Stimulated activated CD8-positive, alpha-beta memory T cell treated with anti-CD3 and anti-CD28 coated beads, Interleukin-4, amount 100 ng/mL, for 4 hours (primary cell): ENCODE data around the gene NOC2L.

ENCODE experiments used
- DNase-seq, 2 donors: peaks; one replicate each; pipeline ENCODE4 v3.0.0-alpha.2; 2020; ENCODE audit warnings: low read depth in 2 of 2, low spot score in 1 of 2

The NOC2L gene

DNA sequence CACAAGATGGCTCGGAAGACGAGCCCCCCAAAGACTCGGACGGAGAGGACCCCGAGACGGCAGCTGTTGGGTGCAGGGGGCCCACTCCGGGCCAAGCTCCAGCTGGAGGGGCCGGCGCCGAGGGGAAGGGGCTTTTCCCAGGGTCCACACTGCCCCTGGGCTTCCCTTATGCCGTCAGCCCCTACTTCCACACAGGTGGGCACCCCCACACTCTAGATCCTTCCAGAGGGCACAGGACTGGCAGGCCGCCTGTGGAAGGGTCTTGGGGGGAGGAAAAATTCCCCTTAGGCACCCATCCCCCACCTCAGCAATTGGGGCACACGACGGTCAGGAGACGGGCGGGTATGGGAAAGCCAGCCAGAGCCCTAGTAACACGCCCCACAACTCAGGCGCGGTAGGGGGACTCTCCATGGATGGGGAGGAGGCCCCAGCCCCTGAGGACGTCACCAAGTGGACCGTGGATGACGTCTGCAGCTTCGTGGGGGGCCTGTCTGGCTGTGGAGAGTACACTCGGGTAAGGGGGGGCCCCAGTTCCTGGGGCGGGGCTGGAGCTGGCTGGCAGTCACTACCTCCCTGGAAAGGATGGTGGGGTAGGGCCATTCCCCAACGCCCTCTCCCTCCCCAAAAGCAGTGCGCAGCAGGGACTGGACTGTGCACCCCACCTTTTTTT lies 16.1 kb downstream of the NOC2L start:
- no peak for DNase-seq

DNA sequence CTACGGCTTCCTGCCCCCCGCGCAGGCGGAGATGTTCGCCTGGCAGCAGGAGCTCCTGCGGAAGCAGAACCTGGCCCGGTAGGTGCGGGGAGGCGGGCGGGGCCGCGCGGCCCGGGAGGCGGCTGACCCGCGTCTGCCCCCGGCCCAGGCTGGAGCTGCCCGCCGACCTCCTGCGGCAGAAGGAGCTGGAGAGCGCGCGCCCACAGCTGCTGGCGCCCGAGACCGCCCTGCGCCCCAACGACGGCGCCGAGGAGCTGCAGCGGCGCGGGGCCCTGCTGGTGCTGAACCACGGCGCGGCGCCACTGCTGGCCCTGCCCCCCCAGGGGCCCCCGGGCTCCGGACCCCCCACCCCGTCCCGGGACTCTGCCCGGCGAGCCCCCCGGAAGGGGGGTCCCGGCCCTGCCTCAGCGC lies 16.6 kb downstream of the NOC2L start:
- DNase-seq, result no peak

DNA sequence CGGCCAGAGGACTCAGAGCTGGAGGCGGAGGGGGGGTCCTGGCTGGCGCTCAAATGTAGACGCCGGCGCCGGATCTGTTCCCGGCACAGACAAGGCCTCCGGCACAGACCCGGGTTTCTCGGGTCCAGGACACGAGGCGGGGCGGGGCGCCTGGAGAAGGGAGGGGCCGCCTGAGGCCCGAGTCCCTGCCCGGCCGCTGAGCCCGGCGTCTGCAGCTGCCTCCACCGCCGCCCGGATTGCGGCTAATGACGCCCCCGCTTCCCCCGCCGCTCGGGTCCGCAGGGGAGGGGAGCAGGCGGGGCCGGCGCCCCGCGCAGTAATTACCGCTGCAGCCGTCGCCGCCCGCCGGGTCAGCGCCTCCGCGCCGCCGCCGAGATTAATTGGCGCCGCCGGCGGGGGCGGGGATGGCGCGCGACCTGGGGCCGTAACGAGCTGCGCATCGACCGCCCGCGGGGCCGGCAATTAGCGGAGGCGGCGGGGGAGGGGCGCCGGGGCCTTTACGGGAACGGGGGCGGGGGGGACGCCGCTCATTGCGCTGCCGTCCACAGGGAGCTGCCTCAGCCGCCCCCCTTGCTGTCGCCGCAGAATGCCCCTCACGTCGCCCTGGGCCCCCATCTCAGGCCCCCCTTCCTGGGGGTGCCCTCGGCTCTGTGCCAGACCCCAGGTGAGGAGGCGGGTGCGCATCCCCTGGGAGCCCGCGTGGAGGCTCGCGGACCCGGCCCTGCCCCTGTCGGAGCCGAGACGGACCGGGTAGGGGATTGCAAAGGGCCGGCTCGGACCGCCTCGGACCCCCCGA lies 17.3 kb downstream of the NOC2L start:
- DNase-seq, result no peak

DNA sequence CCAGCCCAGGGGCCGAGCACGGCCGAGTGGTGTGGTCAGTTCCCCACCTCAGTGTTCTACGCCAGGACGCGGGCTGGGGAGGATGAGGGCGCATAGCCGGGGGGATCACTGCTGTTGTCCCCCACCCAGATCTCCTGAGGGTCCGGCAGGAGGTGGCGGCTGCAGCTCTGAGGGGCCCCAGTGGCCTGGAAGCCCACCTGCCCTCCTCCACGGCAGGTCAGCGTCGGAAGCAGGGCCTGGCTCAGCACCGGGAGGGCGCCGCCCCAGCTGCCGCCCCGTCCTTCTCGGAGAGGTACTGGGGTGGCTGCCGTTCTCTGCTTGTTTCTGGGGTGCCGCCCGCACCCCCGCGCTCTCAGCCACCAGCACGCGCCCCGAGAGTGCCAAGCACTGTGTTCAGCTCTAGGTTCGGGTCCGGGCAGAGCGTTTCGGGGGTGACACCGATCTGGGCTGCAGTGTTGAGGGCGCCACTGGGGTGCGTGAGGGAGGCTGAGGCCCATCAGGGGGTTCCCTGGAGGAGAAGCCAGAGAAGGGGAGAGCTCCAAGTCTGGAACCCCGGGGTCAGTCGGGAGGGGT lies 18.0 kb downstream of the NOC2L start:
- DNase-seq, result no peak

DNA sequence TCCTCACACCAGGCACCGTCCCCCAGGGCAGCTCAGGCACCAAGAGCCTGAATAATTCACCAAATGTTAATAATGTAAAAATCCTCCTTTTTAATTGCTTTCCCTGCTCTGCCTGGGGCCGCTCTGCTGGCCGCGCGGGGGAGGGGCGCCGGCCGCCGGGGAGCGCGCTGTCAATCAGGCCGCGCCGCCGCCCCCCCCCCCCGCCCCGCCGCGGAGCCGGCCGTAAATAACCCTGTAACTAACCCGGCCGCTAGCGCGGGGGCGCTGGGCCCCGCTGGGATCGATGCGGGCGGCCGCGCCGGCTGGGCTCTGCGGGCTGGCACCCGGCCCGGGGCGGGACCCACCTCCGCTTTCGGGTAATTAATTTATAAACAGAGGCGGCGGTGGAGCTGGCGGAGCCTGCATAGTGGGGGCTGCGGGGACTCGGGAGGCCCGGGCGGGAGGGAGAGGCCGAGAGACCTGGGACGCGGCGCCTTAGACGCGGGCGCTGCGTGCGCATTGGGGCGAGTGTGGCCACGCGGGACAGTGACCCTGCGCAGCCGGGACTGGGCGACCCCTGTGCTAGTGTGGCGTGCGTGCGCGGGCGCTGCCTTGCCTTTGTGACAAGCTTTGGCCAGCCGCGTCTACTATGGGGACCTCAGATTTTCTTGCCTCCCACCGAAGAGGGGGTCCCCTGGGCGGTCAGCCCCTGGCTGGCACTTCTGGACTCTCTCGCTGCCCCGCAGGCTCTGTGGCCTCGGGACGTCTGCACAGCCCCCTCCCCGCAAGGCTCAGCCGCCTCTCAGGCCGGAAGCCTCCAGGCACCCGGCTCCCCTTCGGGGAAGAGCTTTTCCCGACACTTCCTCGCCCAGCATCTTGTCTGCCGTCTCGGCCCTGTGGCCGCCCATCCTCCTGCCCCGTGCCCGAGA lies 18.7 kb downstream of the NOC2L start:
- DNase-seq, result no peak

DNA sequence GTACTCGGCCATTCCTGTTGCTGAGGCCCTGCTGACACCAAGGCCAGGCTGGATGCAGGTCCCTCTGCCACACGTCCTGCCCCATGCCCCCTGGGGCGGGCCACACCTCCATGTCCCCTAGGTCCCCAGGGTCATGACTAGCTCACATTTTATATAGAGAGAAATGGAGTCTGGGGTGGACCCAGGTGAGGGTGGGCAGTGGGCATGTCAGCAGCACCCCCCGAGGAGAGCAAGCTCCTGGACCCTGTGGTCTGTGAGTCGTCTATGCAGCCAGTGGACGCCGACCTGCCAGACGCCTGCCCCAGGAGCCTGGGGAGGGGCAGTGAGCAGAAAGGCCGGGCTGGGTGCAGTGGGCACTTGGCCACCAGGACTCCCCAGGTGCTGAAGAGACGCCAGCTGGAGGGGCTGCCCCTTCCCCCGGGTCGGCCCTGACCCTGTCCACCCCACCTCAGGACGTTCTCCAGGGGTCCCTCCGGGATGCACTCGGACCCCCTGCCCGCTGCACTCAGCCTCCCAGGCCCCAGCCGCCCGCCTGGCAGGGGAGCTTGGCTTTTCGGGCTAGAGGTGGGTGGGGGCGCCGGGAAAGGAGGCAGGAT lies 19.4 kb downstream of the NOC2L start:
- DNase-seq, result no peak

DNA sequence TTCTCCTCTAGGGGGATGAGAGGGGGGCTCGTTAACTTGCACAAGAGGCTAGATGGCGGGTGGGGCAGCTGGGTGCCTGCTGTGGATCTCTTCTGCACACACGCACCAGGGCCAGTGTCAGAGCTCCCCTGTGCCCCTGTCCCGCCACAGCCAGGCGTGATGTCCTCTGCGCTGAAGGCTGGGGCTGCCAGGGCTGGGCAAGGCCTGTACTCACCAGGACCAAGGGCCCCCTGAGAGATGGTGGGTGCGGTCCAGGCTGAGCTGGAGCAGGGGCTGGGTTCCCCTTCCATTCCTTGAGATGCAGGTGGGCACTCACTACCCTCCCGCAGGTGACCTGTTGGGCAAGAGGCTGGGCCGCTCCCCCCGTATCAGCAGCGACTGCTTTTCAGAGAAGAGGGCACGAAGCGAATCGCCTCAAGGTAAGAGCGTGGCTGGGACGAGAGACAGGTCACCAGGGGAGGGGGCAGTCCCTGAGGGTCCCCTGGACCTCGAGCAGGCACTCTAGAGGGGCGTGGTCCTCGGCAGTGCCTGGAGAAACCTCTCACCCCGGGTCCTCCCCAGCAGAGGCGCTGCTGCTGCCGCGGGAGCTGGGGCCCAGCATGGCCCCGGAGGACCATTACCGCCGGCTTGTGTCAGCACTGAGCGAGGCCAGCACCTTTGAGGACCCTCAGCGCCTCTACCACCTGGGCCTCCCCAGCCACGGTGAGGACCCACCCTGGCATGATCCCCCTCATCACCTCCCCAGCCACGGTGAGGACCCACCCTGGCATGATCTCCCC lies 20.2 kb downstream of the NOC2L start:
- DNase-seq, result no peak

DNA sequence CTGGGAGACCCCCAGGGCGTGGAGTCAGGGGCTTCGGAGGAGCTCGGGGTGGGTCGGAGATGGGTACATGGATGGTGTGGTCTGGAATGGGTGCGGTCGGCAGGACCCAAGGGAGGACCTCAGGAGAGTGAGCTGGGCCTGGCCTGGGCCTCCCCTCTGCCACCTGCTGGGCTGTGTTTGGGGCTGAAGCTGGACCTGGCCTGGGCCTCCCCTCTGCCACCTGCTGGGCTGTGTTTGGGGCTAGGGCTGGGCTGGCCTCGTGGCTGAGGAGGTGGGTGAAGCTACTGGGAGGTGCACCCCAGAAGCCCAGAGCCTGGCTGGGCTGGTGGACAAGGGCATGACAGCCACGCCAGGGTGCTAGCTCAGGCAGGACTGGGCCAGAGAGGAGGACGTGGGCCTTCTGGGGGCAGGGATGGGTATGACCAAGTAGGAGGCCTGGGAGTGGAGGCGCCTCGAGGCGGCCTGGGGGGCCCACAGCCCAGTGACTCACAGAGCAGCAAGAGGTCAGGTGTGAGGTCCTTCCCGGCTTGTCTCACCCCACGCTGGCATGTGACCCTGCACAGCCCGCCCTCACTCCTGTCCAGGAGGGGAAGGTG lies 20.9 kb downstream of the NOC2L start:
- no peak for DNase-seq

DNA sequence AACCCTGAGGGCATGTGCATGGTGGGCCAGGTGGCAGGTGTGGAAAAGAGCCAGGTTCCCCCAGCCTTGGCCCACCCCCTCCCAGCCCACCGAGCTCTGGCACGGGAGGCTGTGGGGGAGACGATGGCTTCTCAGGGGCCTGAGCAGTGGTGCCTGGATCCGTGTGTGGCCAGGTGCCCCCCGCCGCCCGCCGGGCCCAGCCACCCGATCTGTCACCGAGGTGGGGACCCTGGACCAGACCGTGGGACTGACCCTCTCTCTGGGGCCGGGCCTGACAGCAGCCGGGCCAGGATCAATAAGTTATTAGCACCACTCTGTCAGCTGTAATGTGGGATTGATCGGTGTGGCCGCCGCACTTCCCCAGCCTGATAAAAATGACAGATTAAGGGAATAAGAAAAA lies 21.5 kb downstream of the NOC2L start:
- DNase-seq, result no peak

DNA sequence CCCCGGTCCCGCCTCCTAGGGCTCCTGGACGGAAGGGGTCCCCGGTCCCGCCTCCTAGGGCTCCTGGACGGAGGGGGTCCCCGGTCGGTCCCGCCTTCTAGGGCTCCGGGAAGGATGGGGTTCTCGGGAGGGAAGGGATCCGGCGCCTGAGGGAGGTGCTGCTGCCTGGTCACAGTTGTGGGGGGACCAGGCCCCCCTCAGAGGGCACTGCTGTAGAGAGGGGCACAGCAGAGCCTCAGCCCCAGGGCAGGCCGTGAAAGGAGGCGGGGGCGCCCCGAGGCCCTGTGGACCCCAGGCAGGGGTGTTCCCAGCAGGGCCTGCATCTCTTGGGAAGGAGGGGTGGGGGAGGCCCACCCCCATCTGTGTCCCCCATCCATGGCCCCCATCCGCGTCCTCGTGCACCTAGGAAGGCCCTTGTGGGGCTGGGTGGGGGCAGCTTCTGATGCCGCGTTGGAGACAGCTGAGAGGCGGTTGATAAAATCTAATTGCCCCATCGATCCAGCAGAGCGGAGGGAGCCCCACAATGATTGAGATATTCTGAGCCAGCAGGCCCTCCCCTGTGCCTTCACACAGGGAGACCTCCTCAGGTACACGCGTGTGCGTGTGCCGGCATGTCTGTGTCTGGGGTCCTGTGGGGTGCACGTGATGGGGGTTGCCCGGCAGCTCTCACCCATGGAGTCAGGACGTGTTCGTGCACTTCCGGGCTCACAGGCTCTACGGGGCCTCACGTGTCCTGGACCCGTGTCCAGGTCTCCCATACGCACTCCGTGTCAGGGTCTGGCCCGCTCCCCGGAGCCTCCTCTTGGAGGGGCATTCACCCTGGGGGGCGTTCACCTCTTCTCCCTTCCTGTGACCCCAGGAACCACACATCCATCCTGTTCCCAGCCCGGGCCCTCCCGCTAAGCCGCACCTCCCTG lies 22.4 kb downstream of the NOC2L start:
- no peak for DNase-seq

DNA sequence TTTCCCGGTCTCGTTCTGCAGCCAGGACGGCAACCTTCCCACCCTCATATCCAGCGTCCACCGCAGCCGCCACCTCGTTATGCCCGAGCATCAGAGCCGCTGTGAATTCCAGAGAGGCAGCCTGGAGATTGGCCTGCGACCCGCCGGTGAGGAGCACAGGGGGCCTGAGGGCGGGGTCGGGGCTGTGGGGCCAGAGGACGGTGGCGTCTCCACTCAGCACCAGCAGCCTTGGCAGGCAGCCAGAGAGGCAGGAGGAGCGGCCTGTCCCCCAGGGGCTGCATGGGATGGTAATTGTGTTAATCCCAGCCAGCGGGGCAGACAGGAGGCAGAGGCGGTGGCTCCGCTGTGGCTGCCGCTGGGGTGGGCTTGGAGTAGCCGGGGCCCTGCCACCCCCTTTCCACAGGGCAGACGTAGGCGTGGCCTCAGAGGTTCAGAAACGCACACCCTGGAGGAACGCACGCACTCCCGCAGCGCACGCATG lies 23.3 kb downstream of the NOC2L start:
- DNase-seq, result no peak

DNA sequence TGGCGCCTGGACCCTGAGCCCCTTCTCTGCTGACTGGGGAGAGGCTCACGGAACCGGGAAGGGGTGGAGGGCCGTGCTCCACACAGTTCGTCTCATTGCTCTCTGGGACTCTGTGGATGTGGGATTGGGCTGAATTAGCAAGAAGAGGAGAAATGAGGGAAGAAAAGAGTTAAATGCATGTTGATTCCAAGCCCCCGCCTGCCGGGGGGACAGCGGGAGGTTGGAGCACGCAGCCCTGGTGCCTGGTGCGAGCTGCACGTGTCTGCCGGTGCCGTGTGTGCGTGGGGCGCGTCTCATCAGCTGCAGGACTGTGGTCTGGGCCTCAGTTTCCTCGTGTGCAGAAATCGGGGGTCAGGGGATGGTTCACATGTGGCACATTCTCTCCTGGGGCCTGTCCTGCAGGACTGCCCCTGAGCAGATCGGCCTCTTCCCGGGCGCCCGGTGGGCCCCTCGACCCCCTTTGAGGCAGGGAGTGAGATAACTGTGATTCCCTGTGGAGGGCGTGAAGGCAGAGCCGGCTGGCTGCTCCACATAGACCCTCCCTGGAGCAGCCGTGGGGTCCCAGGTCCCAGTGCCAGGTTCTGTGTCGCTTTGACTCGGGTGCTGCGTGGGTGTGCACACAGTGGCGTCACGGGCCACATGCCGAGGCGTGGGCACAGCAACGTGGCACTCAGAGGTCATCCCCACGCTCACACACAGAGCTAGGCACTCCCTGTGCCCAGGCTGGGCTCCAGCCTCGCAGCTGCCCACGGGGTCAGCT lies 23.9 kb downstream of the NOC2L start:
- DNase-seq, result no peak

DNA sequence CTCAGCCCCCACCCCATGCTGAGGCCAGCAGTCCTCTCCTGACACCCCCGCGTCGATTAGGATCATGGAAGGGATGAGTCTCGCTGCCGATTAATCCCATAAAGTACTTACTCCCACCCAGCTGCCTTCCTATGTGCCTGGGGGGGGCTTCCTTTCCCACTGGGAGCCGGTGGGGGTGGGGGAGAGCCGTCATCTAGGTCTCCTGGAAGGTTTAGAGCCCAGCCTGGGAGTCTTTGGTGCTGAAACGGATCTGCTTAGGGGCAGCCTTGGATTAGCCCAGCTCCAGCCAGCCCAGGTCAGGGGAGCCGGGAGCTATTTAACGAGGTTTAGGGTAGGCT lies 25.5 kb downstream of the NOC2L start:
- no peak for DNase-seq

DNA sequence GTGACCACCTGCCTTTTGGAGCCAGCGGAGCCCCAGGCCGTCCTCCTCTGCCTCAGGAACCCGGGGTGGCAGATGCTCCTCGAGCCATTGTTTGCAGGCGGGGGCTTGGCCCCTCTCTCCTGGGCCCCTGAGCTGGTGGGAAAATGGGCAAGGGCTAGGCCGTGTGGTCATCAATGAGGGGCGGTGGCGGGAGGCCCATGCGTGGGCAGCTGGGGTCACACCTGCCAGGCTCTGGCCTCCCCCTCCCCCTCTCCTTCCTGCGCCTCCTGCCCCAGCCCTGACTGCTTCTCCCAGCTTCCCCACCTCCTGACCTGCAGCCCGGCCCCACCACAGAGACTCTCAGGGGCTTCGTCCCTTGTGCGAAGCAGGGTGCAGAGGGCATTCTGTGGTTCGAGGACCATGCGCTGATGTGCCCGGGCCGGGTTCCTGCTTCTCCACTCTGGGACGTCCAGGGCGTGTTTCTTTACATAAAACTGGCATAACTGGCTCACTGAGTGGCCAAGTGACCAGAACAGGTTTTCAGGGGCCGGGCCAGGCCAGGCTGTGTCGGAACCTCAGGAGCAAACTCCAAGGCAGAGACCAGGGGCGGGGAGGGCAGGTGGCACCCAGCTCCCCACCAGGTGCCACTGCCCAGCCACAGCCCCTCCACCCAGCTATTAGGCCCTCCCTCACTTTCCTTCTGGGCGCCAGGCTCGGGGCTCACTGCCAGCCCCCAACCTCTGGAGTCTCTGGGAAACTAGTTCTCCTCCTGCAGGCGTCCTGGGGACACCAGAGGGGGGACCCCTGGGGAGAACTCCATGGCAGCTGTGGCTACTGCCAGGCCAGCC lies 26.1 kb downstream of the NOC2L start:
- no peak for DNase-seq

DNA sequence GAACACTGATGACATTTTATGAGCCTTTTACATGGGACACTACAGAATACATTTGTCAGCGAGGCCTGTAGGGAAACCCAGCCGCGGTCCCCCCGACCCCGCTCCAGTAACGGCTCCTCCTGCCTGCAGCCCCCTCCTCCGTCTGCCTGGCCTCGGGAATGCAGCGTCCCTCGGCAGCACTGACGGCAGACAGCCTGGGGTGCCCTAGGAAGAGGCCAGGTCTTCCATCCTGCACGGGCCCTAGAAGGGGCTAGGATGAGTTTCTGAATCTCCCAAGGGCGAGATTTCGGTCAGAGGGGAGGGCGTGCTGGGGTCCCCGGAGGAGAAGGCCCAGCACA lies 26.9 kb downstream of the NOC2L start:
- no peak for DNase-seq

DNA sequence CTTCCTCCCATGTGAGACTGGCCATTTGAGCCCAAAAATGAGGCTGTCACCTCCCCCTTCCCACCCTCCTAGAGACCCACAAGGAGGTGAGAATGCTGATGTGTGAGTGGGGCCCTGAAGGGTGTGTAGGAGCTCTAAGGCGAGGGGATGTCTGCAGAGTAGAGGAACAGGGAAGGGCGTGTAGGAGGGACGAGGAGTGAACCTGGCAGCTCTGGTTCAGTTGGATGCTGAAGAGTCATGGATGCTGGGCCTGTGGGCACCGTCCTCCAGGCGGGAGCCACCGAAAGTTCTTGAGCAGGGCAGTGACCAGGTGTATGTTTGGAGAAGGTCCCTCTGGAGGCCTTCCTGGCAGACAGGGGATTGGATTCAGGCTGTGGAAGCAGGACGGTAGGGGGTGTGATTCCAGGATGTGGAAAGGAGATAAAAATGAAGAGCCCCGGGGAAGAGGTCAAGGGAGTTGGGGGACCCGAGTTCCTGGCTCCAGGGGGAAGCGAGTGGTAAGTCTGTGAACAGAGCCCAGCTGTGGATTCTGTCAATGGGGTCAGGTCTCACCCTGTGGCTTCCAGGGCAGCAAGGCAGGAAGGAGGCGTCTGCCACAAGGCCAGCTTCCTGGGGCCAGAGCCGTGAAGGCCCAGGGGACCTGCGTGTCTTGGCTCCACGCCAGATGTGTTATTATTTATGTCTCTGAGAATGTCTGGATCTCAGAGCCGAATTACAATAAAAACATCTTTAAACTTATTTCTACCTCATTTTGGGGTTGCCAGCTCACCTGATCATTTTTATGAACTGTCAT lies 27.5 kb downstream of the NOC2L start:
- no peak for DNase-seq
